Measurements from ENCODE around the gene E2F2. TPM values are rescaled to one million over a fixed set of nuclear protein-coding genes. Genes with fewer than 3 reads are reported as not detected.

E2F2 gene
- total RNA-seq, 1 donor from 2014 or later, result 0.72 TPM

GRCh38 chr1:23529146-23530086 is 1.6 kb downstream of the E2F2 start:
- Mint-ChIP-seq H3K27me3 (ENCODE audit: low read depth) (no peaks in the 10 kb centered on the region), H3K4me1 (ENCODE audit: low read depth) (peaks cover 43% of the 10 kb centered on the region)

GRCh38 chr1:23528250-23528978 is 2.6 kb downstream of the E2F2 start:
- Mint-ChIP-seq H3K4me1 (ENCODE audit: low read depth) (peaks cover 43% of the 10 kb centered on the region), H3K4me3 (ENCODE audit: unreplicated experiment) (peak overlapping the region; percentile 16), H3K9me3 (ENCODE audit: low read depth) (no peaks in the 10 kb centered on the region), H3K27me3 (ENCODE audit: low read depth) (no peaks in the 10 kb centered on the region), H3K36me3 (ENCODE audit: low read depth) (no peaks in the 10 kb centered on the region), H3K27ac (ENCODE audit: unreplicated experiment) (no peak overlapping the region)
- no peak for DNase-seq (ENCODE audit: low spot score)
- no peak for TF ChIP-seq CTCF (IDR thresholded peaks at IDR 0.05)

More at GRCh38 chr1:23529146-23530086, 1.6 kb downstream of the E2F2 start:
- Mint-ChIP-seq H3K36me3 (ENCODE audit: low read depth) (no peaks in the 10 kb centered on the region), H3K9me3 (ENCODE audit: low read depth) (no peaks in the 10 kb centered on the region), H3K4me3 (ENCODE audit: unreplicated experiment) (peak overlapping the region; percentile 55), H3K27ac (ENCODE audit: unreplicated experiment) (no peak overlapping the region)
- DNase-seq (ENCODE audit: low spot score), result no peak
- no peak for TF ChIP-seq CTCF (IDR thresholded peaks at IDR 0.05)

GRCh38 chr1:23527900-23528249 is 3.2 kb downstream of the E2F2 start:
- Mint-ChIP-seq H3K36me3 (ENCODE audit: low read depth) (no peaks in the 10 kb centered on the region), H3K9me3 (ENCODE audit: low read depth) (no peaks in the 10 kb centered on the region), H3K27me3 (ENCODE audit: low read depth) (no peaks in the 10 kb centered on the region), H3K4me3 (ENCODE audit: unreplicated experiment) (no peak overlapping the region), H3K4me1 (ENCODE audit: low read depth) (peaks cover 43% of the 10 kb centered on the region), H3K27ac (ENCODE audit: unreplicated experiment) (no peak overlapping the region)
- no peak for DNase-seq (ENCODE audit: low spot score)
- no peak for TF ChIP-seq CTCF (IDR thresholded peaks at IDR 0.05)

GRCh38 chr1:23527366-23527765 is 3.7 kb downstream of the E2F2 start:
- Mint-ChIP-seq H3K27ac (ENCODE audit: unreplicated experiment) (no peak overlapping the region), H3K4me1 (ENCODE audit: low read depth) (peaks cover 43% of the 10 kb centered on the region), H3K27me3 (ENCODE audit: low read depth) (no peaks in the 10 kb centered on the region), H3K4me3 (ENCODE audit: unreplicated experiment) (no peak overlapping the region), H3K36me3 (ENCODE audit: low read depth) (no peaks in the 10 kb centered on the region), H3K9me3 (ENCODE audit: low read depth) (no peaks in the 10 kb centered on the region)
- DNase-seq (ENCODE audit: low spot score), result no peak
- TF ChIP-seq CTCF (IDR thresholded peaks at IDR 0.05), result no peak

GRCh38 chr1:23526329-23527041 is 4.5 kb downstream of the E2F2 start:
- Mint-ChIP-seq H3K4me3 (ENCODE audit: unreplicated experiment) (no peak overlapping the region), H3K27me3 (ENCODE audit: low read depth) (no peaks in the 10 kb centered on the region)
- DNase-seq (ENCODE audit: low spot score), result no peak

More at GRCh38 chr1:23526329-23527041, 4.5 kb downstream of the E2F2 start:
- H3K36me3 Mint-ChIP-seq (ENCODE audit: low read depth), result no peaks in the 10 kb centered on the region
- no peak for TF ChIP-seq CTCF (IDR thresholded peaks at IDR 0.05)
- H3K27ac Mint-ChIP-seq (ENCODE audit: unreplicated experiment), result no peak overlapping the region
- H3K4me1 Mint-ChIP-seq (ENCODE audit: low read depth), result peaks cover 41% of the 10 kb centered on the region
- H3K9me3 Mint-ChIP-seq (ENCODE audit: low read depth), result no peaks in the 10 kb centered on the region
